GM18517 (cell line): Measurements from ENCODE around the gene CDC16.
A peak's percentile ranks its signal among the peaks of the same experiment; 100 is the strongest.
"Not testable (repeated sequence)": the region's sequence is repeated elsewhere in the genome, so short reads cannot be mapped to it uniquely, and the experiment has no call there.

Experiments
- ATAC-seq: cut with Tn5 transposase; IDR thresholded peaks from one replicate; pipeline ENCODE4 v1.9.1; 2021; ENCODE audit warnings: mild to moderate bottlenecking, moderate library complexity; ENCODE audit not compliant: unreplicated experiment

The CDC16 gene

GRCh38 chr13:114226699-114227323 lies 7.9 kb upstream of the CDC16 start:
- peak; percentile 86 for ATAC-seq

- no peak for ATAC-seq
Observed at GRCh38 chr13:114227528-114227927, 7.2 kb upstream of the CDC16 start.

DNA sequence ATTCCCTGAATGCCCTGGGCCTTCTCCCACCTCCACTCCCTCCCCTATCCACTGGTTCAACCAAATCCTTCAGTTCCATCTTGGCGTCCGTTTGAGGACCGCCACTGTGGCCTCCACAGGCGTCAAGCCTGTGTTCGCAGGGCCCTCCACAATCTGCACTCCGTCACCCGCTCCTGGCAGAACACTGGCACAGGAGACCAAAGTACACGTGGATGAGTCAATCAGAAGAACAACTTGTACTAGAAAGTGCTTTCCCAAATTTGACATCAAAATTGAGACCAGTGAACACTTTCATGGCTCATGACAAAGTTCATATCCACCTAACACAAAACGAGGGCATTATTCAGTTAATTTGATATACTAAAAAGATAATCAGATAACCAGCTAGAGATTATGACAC lies 6.5 kb upstream of the CDC16 start:
- no peak for ATAC-seq

GRCh38 chr13:114229506-114229905 lies 5.2 kb upstream of the CDC16 start:
- no peak for ATAC-seq

DNA sequence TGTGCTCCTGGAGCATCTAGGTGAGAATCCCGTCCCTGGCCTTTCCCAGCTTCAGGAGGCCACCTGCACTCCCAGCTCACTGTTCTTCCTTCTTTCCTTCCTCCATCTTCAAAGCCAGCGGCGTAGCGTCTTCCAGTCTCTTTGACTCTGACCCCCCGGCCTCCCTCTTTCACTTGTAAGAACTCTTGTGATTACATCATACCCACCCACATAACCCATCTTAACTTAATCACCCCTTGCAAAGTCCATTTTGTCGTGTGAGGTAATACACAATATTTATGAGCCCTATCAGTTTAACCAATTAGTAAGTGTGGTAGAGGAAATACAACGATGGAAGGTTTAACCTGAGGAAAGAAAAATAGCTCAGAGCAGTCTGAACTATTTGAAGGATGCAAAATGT lies 4.6 kb upstream of the CDC16 start:
- no peak for ATAC-seq

DNA sequence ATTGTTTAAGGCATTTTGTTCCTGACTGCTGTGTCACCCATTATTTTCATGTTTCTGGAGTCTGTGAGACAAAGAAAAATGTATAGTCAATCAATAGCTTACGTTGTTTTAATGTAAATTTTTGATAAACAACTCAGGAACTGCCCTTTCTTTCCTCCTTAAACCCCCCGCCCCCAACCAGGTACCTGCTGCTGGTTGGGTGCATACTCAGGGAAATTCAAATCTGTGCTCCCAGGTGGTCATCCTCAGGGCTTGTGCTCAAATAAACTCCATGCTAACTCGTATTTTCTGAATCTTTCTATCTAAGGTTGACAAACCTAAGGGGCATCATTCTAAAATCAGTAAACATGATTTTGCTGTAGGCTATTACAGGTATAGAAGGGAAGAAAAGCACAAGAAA lies 4.1 kb upstream of the CDC16 start:
- no peak for ATAC-seq

GRCh38 chr13:114231886-114232285 lies 2.8 kb upstream of the CDC16 start:
- no peak for ATAC-seq

DNA sequence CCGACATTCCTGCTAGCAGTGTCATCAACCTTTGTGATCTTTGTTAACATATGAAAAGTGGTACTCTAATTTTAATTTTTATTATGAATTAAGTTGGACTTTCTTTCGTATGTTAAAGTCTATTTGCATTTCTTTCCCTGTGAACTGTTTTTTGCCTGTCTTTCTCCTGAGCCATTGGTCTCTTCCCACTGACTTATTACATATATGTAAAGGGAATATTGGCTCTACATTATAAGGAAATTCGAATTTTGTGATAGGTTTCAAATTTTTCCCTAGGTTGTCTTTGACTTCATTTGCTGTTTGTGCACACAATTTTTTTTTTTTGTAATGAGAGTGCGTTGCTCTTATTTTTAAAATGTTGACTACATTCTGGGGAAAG lies 442 bp upstream of the CDC16 start:
- ATAC-seq = no peak

- no peak for ATAC-seq
Observed at GRCh38 chr13:114235697-114236096, 1.0 kb downstream of the CDC16 start.

DNA sequence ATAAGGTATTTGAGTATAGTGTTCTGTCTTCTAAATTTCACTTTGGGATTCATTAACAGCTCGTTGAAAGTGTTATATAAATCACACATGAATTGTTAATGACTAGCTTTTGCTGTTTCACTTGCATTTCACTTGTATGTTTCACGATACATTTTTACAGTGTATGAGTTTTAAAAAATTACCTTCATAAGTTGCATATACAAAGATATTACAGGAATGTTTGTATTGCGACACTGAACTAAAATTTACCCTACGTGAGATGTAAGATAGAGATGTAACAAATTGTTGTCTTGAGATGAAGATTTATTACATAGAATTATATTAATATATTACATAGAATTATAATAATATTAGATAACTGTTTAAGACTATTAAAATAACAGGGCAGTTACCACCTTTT lies 1.5 kb downstream of the CDC16 start:
- ATAC-seq = no peak

DNA sequence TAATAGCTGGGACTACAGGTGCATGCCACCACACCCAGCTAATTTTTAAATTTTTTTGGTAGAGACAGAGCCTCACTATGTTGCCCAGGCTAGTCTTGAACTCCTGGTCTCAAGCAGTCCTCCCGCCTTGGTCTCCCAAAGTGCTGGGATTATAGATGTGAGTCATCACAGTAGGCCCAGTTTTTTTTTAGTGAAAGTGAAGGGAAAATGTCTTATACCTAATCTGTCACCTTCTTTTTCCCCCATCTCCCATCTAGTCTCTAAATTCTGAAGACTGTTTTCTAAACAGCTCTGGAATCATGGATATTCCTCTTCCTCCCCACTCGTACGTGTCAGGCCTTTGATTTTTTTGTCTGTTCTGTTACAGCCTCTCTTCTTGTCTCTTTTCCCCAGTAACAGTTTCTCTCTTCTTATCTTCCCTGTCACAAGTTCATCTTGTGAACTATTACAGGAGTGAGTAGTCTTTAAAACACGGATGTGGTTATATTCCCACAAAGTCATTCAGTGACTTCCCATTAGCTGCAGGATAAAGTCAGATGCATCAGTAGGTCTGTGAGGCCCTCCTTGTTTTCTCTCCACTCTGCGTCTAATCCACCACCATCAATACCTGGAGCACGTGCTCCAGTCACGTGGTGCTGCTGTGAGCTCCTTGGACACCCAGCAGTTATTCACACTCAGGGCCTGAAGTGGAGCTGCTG lies 2.9 kb downstream of the CDC16 start:
- no peak for ATAC-seq

DNA sequence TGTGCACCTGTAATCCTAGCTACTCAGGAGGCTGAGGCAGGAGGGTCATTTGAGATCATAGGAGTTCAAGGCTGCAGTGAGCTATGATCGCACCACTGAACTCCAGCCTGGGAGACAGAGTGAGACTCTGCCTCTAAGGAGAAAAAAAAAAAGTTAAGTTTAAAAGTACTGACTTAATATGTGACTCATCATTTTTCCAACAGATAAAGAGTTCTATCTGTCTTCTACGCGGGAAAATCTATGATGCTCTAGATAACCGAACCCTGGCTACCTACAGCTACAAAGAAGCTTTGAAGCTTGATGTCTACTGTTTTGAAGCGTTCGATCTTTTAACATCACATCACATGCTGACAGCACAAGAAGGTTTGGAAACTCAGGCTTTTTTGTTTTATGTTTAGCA lies 7.2 kb downstream of the CDC16 start:
- no peak for ATAC-seq

DNA sequence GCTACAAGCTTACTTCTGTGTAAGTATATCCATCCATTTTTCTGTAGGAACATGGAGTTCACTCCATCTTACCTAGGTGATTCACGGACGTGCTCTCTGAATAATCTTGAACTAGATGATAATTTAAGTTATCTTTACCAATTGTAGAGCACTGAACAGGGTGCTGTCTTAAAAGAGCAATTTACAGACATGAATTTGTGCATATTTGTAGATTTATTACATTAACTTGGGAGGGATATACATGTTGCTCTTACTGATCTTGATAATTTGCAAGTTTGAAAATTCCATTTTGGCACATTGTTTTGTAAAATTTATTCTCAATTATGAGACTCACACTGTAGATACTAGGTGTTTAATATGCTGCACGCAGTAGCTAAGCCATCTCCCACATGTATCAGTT lies 9.3 kb downstream of the CDC16 start:
- ATAC-seq = no peak

- ATAC-seq = no peak
Observed at GRCh38 chr13:114244637-114245036, 9.9 kb downstream of the CDC16 start.

DNA sequence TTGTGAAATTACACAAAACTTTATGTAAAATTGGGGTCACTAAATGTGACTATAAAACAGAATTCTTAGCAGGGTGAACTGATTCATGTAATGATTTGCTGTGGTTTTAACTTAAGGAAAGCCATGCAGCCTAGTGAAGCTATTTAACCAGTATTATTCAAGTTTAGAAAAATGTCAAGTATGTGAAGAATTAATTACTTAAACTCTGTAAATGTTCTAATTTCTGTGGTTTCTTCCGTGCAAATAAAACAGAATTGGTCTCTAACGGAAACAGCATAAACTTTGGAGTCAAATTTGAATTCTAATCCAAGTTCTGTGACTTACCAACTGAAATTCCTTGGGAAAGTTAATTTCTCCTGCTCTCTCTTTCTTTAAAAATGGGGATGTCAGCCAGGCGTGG lies 13.3 kb downstream of the CDC16 start:
- no peak for ATAC-seq

GRCh38 chr13:114249077-114249476 lies 14.4 kb downstream of the CDC16 start:
- ATAC-seq = no peak

- ATAC-seq = not testable (repeated sequence)
Observed at GRCh38 chr13:114251639-114252440, 17.1 kb downstream of the CDC16 start.

DNA sequence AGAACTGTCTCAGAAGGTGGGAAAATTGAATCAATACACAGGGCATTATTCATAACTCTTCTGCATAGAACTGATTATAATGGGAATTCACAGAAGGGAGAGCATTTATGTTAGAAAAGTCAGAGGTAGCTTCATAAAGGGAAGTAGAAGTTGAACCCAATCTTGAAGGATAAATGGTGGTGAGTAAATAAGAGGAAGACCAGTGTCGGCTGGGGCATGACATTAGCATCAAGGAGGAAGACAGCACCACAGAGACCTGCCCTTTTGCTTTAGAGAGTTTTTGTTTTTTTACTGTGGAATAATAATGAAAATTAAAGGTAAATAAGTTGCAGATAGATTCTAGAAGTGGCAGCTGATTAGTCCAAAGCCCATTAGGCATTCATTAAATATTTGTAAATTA lies 21.9 kb downstream of the CDC16 start:
- no peak for ATAC-seq

DNA sequence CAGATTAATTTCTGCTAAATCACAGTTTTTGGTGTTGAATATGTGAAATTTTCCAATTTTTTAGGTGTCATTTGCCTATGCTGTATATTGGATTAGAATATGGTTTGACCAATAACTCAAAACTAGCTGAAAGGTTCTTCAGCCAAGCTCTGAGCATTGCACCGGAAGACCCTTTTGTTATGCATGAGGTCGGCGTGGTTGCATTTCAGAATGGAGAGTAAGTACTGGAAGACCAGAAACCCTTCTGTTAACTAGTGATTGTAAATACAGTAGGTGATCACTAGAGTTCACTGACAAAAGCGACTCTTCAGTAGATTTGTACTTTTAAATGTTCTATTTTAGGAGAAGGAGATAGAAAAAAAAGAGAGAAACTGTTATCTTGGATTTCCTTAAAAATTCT lies 22.3 kb downstream of the CDC16 start:
- ATAC-seq = no peak

DNA sequence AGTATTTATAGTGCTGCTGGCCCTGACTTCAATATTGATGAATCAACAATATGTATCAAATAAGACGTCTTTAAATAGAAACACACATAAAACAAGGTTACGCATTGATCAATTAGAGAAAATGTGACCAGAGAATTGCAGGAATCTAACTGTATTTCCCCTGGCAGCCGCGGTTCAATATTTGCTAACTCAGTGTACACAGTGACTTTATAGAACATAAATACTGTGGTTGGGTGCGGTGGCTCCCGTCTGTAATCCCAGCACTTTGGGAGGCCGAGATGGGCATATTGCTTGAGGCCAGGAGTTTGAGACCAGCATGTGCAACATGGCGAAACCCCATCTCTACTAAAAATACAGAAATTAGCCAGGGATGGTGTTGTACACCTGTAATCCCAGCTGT lies 23.9 kb downstream of the CDC16 start:
- ATAC-seq = no peak

- no peak for ATAC-seq
Observed at GRCh38 chr13:114259374-114259773, 24.7 kb downstream of the CDC16 start.

GRCh38 chr13:114259974-114260373 lies 25.3 kb downstream of the CDC16 start:
- peak; percentile 53 for ATAC-seq
